ENCODE data around the gene KIF16B. TPM values are rescaled to one million over a fixed set of nuclear protein-coding genes. Genes with fewer than 3 reads are reported as not detected.

KIF16B gene
- total RNA-seq, 1 experiment from 2014 or later = 16.6 TPM

DNA sequence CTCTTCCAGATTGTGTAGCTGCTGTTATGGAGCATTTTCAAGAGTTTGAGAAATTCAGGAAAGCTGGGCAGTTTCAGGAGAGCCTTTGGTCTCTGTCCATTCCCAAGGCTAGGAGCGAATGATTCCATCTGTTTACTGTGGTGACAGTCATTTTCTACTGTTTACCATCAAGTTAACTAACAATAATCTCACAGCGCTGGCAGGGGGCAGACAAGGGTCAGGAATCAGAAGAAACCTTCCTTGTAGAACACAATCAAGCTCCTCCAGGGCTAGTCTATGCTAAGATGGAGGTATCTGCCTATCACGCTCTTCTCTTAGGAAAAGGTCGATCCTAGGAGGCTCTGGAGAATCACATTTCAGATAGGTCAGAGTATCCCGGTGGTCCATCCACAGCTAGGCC lies 293.9 kb downstream of the KIF16B start:
- no TSS peak for BruUV-seq (replicated peaks)
- in situ Hi-C loops (cut with HindIII; ENCODE audit: low pct_unique_long_range_greater_than_20kb, low sequenced_read_pairs) (no loop called here), intact Hi-C loops (cut with micrococcal nuclease; ENCODE audit: unreplicated experiment) (no loop called here)
- ChIA-PET CTCF (no interaction called here), POLR2A (no interaction called here)
- H3K4me3 ChIP-seq (ENCODE audit: low read depth in 2 of 2, low read length in 2 of 2) = no peak overlapping the region
- no peak for DNase-seq (ENCODE audit: low read depth, low spot score)
- H3K4me1 ChIP-seq (ENCODE audit: control insufficient read depth, insufficient read depth, low read length) = no peaks in the 10 kb centered on the region
- no peaks in the 10 kb centered on the region for H3K36me3 ChIP-seq (ENCODE audit: control insufficient read depth, insufficient read depth, low read length)
- no peak overlapping the region for H3K27ac ChIP-seq (ENCODE audit: low read length)
- H3K27me3 ChIP-seq (ENCODE audit: control insufficient read depth, insufficient read depth, low read length) = no peaks in the 10 kb centered on the region
- no peaks in the 10 kb centered on the region for H3K9me3 ChIP-seq (ENCODE audit: control insufficient read depth, insufficient read depth, low read depth, low read length)
- no peak for ATAC-seq
- TF ChIP-seq TCF7L2 (IDR thresholded peaks at IDR 0.05; ENCODE audit: low read depth, low read length) = no peak
- TF ChIP-seq, protein P1, sequence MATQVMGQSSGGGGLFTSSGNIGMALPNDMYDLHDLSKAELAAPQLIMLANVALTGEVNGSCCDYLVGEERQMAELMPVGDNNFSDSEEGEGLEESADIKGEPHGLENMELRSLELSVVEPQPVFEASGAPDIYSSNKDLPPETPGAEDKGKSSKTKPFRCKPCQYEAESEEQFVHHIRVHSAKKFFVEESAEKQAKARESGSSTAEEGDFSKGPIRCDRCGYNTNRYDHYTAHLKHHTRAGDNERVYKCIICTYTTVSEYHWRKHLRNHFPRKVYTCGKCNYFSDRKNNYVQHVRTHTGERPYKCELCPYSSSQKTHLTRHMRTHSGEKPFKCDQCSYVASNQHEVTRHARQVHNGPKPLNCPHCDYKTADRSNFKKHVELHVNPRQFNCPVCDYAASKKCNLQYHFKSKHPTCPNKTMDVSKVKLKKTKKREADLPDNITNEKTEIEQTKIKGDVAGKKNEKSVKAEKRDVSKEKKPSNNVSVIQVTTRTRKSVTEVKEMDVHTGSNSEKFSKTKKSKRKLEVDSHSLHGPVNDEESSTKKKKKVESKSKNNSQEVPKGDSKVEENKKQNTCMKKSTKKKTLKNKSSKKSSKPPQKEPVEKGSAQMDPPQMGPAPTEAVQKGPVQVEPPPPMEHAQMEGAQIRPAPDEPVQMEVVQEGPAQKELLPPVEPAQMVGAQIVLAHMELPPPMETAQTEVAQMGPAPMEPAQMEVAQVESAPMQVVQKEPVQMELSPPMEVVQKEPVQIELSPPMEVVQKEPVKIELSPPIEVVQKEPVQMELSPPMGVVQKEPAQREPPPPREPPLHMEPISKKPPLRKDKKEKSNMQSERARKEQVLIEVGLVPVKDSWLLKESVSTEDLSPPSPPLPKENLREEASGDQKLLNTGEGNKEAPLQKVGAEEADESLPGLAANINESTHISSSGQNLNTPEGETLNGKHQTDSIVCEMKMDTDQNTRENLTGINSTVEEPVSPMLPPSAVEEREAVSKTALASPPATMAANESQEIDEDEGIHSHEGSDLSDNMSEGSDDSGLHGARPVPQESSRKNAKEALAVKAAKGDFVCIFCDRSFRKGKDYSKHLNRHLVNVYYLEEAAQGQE (IDR thresholded peaks at IDR 0.05; ENCODE audit: insufficient read depth in 1 of 2, low read depth in 2 of 2, low read length in 1 of 2) = no peak
- no peak for TF ChIP-seq SIN3A (IDR thresholded peaks at IDR 0.05; ENCODE audit: borderline replicate concordance, insufficient read depth, low read depth, low read length)
- TF ChIP-seq, protein P2, sequence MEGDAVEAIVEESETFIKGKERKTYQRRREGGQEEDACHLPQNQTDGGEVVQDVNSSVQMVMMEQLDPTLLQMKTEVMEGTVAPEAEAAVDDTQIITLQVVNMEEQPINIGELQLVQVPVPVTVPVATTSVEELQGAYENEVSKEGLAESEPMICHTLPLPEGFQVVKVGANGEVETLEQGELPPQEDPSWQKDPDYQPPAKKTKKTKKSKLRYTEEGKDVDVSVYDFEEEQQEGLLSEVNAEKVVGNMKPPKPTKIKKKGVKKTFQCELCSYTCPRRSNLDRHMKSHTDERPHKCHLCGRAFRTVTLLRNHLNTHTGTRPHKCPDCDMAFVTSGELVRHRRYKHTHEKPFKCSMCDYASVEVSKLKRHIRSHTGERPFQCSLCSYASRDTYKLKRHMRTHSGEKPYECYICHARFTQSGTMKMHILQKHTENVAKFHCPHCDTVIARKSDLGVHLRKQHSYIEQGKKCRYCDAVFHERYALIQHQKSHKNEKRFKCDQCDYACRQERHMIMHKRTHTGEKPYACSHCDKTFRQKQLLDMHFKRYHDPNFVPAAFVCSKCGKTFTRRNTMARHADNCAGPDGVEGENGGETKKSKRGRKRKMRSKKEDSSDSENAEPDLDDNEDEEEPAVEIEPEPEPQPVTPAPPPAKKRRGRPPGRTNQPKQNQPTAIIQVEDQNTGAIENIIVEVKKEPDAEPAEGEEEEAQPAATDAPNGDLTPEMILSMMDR (IDR thresholded peaks at IDR 0.05) = no peak
- no peak for TF ChIP-seq POLR2AphosphoS5 (IDR thresholded peaks at IDR 0.05; ENCODE audit: low read depth, low read length)

DNA sequence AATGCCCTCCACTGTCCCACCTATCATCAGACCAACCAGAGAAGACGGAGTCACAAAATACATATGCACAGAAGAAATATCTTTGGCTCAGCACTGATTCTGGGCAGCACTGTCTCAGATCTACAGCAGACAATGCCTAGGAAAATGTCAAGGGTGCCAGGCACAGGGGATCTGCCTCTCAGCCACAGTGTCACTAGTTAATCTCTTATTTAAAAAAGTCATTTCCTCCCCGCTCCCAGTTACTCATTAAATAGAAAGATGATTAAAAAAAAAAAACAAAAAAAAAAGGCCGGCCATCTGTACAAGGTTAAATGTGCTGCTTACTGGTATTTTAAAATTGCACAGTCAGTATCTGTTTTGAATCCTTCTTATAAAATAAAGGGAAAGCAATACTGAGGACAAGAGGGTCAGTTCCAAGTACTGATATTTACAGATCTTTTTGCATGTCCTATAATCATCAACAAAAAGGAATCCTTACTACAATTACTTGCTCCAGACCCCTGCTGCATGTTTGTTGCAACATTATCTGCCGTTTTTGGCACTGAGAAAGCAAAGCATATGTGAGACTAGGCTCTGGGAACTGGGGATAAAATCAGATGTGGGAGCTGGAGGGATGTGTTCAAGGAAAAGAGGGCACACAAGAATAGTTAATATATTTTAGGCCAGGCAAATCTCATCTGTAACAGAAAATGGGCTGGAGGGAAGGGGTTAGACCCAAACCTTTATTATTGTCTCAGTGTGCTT lies 299.3 kb downstream of the KIF16B start:
- no peak for ATAC-seq
- no peak for DNase-seq (ENCODE audit: low read depth, low spot score)
- Histone ChIP-seq H3K4me3 (ENCODE audit: low read depth in 2 of 2, low read length in 2 of 2) (no peak overlapping the region), H3K36me3 (ENCODE audit: control insufficient read depth, insufficient read depth, low read length) (no peaks in the 10 kb centered on the region), H3K27ac (ENCODE audit: low read length) (no peak overlapping the region), H3K4me1 (ENCODE audit: control insufficient read depth, insufficient read depth, low read length) (no peaks in the 10 kb centered on the region), H3K27me3 (ENCODE audit: control insufficient read depth, insufficient read depth, low read length) (no peaks in the 10 kb centered on the region), H3K9me3 (ENCODE audit: control insufficient read depth, insufficient read depth, low read depth, low read length) (no peaks in the 10 kb centered on the region)
- ChIA-PET CTCF (no interaction called here), POLR2A (no interaction called here)
- BruUV-seq (replicated peaks) = no TSS peak
- intact Hi-C loops (cut with micrococcal nuclease; ENCODE audit: unreplicated experiment) (no loop called here), in situ Hi-C loops (cut with HindIII; ENCODE audit: low pct_unique_long_range_greater_than_20kb, low sequenced_read_pairs) (no loop called here)
- TF ChIP-seq POLR2AphosphoS5 (IDR thresholded peaks at IDR 0.05; ENCODE audit: low read depth, low read length) = no peak
- TF ChIP-seq SIN3A (IDR thresholded peaks at IDR 0.05; ENCODE audit: borderline replicate concordance, insufficient read depth, low read depth, low read length) = no peak
- TF ChIP-seq, protein P1 (IDR thresholded peaks at IDR 0.05; ENCODE audit: insufficient read depth in 1 of 2, low read depth in 2 of 2, low read length in 1 of 2) = no peak
- no peak for TF ChIP-seq TCF7L2 (IDR thresholded peaks at IDR 0.05; ENCODE audit: low read depth, low read length)
- TF ChIP-seq, protein P2 (IDR thresholded peaks at IDR 0.05) = no peak
